PFSK-1 (cell line): ENCODE measurements around the gene STX17.

Experiments used
- FOXP2 ChIP-seq: optimal IDR thresholded peaks from 2 replicates; pipeline ENCODE3; 2011; ENCODE audit warnings: borderline replicate concordance, control low read depth, inconsistent platforms; ENCODE audit not compliant: insufficient read depth; ENCODE audit errors: extremely low read length, extremely low read depth
- POLR2AphosphoS5 ChIP-seq: IDR thresholded peaks from 2 replicates; pipeline ENCODE4 v1.6.1; 2012; ENCODE audit warnings: low read depth, mild to moderate bottlenecking, control low read depth, low read length, moderate library complexity
- REST ChIP-seq, 2 experiments: IDR thresholded peaks; 2 replicates each; pipeline versions ENCODE4 v1.6.1 to v1.8.0; 2011 to 2012; ENCODE audit warnings: low read depth in 2 of 2, low read length in 2 of 2, control low read depth in 1 of 2, inconsistent platforms in 1 of 2, mild to moderate bottlenecking in 1 of 2, moderate library complexity in 1 of 2; ENCODE audit not compliant: insufficient read depth in 1 of 2
- SIN3A ChIP-seq: IDR thresholded peaks from 2 replicates; pipeline ENCODE4 v1.6.1; 2012; ENCODE audit warnings: mild to moderate bottlenecking, low read length, moderate library complexity, borderline replicate concordance; ENCODE audit not compliant: insufficient read depth
- TAF1 ChIP-seq: IDR thresholded peaks from 2 replicates; pipeline ENCODE4 v1.6.1; 2012; ENCODE audit warnings: low read length, control low read depth, borderline replicate concordance; ENCODE audit not compliant: insufficient read depth

STX17 gene

GRCh38 chr9:99870126-99870525 is 36.3 kb upstream of the STX17 start:
- TF ChIP-seq FOXP2 (no peak), POLR2AphosphoS5 (no peak), SIN3A (no peak), REST (IDR thresholded peaks at IDR 0.05; ENCODE audit: insufficient read depth in 1 of 2, low read depth in 2 of 2, low read length in 2 of 2) (no peak), TAF1 (no peak)

- no peak for TF ChIP-seq POLR2AphosphoS5
- no peak for TF ChIP-seq REST (IDR thresholded peaks at IDR 0.05; ENCODE audit: insufficient read depth in 1 of 2, low read depth in 2 of 2, low read length in 2 of 2)
- TF ChIP-seq SIN3A, result no peak
- TF ChIP-seq TAF1, result no peak
- TF ChIP-seq FOXP2, result no peak
Observed at GRCh38 chr9:99873531-99873930, 32.9 kb upstream of the STX17 start.

- TF ChIP-seq FOXP2 (no peak), REST (IDR thresholded peaks at IDR 0.05; ENCODE audit: insufficient read depth in 1 of 2, low read depth in 2 of 2, low read length in 2 of 2) (no peak), SIN3A (no peak), POLR2AphosphoS5 (no peak), TAF1 (no peak)
Observed at GRCh38 chr9:99873943-99874584, 32.4 kb upstream of the STX17 start.

- no peak for TF ChIP-seq SIN3A
Observed at GRCh38 chr9:99876190-99876589, 30.3 kb upstream of the STX17 start.

GRCh38 chr9:99878651-99879050 is 27.8 kb upstream of the STX17 start:
- TF ChIP-seq POLR2AphosphoS5 (no peak), REST (IDR thresholded peaks at IDR 0.05; ENCODE audit: insufficient read depth in 1 of 2, low read depth in 2 of 2, low read length in 2 of 2) (no peak), TAF1 (no peak), FOXP2 (no peak), SIN3A (no peak)
